ENCODE measurements around the gene TXNDC2. TPM values are rescaled to one million over a fixed set of nuclear protein-coding genes. Genes with fewer than 3 reads are reported as not detected.
A peak's percentile ranks its signal among the peaks of the same experiment; 100 is the strongest.

TXNDC2 gene
- total and polyA plus RNA-seq, 5 donors from 2014 or later = not detected

- Histone ChIP-seq H3K4me3 (ENCODE audit: low read depth, low read length) (no peak overlapping the region), H3K9me3 (ENCODE audit: control insufficient read depth in 2 of 2, low read length in 2 of 2) (peaks cover 5 to 13% of the 10 kb centered on the region in 2 experiments), H3K36me3 (ENCODE audit: control insufficient read depth, insufficient read depth, low read length) (no peaks in the 10 kb centered on the region), H3K4me1 (ENCODE audit: control insufficient read depth, insufficient read depth, low read length, poor library complexity, severe bottlenecking) (no peaks in the 10 kb centered on the region), H3K27me3 (ENCODE audit: control insufficient read depth, insufficient read depth, low read length) (no peaks in the 10 kb centered on the region), H3K27ac (ENCODE audit: insufficient read depth, low read length, poor library complexity, severe bottlenecking) (no peak overlapping the region)
- H3K4me1 Mint-ChIP-seq = peaks cover 0 to 4% (median 0%) of the 10 kb centered on the region in 4 donors
- no peak overlapping the region for H3K27ac Mint-ChIP-seq
- peaks cover 0 to 19% (median 5%) of the 10 kb centered on the region in 7 donors for H3K9me3 Mint-ChIP-seq
- H3K4me3 Mint-ChIP-seq = no peak overlapping the region
- peaks cover 4% of the 10 kb centered on the region for H3K27me3 Mint-ChIP-seq
- ATAC-seq (ENCODE audit: low read depth in 2 of 2) (no peak), DNase-seq (no peak)
- H3K36me3 Mint-ChIP-seq = no peaks in the 10 kb centered on the region
Measured at GRCh38 chr18:9869715-9870430, 15.9 kb upstream of the TXNDC2 start.

GRCh38 chr18:9870431-9871008, 15.3 kb upstream of the TXNDC2 start:
- H3K9me3 Mint-ChIP-seq = peaks cover 0 to 12% (median 5%) of the 10 kb centered on the region in 7 donors
- Histone ChIP-seq H3K36me3 (ENCODE audit: control insufficient read depth, insufficient read depth, low read length) (no peaks in the 10 kb centered on the region), H3K4me1 (ENCODE audit: control insufficient read depth, insufficient read depth, low read length, poor library complexity, severe bottlenecking) (no peaks in the 10 kb centered on the region), H3K4me3 (ENCODE audit: low read depth, low read length) (no peak overlapping the region), H3K27me3 (ENCODE audit: control insufficient read depth, insufficient read depth, low read length) (no peaks in the 10 kb centered on the region), H3K27ac (ENCODE audit: insufficient read depth, low read length, poor library complexity, severe bottlenecking) (no peak overlapping the region), H3K9me3 (ENCODE audit: control insufficient read depth in 2 of 2, low read length in 2 of 2) (peaks cover 5 to 8% of the 10 kb centered on the region in 2 experiments)
- peaks cover 0 to 4% (median 0%) of the 10 kb centered on the region in 4 donors for H3K4me1 Mint-ChIP-seq
- ATAC-seq (ENCODE audit: low read depth in 2 of 2) = no peak
- H3K36me3 Mint-ChIP-seq = no peaks in the 10 kb centered on the region
- DNase-seq = no peak
- no peak overlapping the region for H3K4me3 Mint-ChIP-seq
- H3K27ac Mint-ChIP-seq = no peak overlapping the region
- H3K27me3 Mint-ChIP-seq = peaks cover 4% of the 10 kb centered on the region

DNA sequence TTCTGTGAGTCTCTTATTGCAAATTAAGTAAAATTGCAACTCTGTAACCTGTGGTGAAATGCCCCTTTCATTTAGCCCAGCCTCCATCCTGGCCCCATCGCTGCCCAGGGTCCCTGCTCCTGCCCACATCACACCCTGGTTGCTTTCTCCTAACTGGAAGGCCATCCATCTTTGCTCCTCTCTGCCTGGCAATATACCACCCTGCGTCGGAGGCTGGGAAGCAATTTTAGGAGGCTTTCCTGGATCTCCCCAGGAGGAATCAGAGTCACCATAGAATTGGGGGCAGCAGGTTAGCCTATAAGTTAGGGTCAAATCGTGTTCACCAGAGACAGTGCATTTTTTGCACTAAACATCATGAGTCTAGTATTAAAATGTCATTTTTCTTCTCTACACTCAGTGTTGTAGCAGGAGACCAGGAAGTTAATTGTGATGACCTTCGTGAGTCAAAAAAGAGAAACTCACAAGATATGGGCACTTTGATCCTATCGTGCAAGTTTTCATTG, 14.5 kb upstream of the TXNDC2 start:
- Mint-ChIP-seq H3K27ac (no peak overlapping the region), H3K27me3 (peaks cover 4% of the 10 kb centered on the region), H3K36me3 (no peaks in the 10 kb centered on the region), H3K4me3 (no peak overlapping the region), H3K4me1 (peaks cover 0 to 4% (median 0%) of the 10 kb centered on the region in 4 donors), H3K9me3 (peaks cover 0 to 5% (median 3%) of the 10 kb centered on the region in 7 donors)
- H3K27ac ChIP-seq (ENCODE audit: insufficient read depth, low read length, poor library complexity, severe bottlenecking) = no peak overlapping the region
- H3K9me3 ChIP-seq (ENCODE audit: control insufficient read depth in 2 of 2, low read length in 2 of 2) = peaks cover under 1 to 2% of the 10 kb centered on the region in 2 experiments
- no peak for ATAC-seq (ENCODE audit: low read depth in 2 of 2)
- no peaks in the 10 kb centered on the region for H3K27me3 ChIP-seq (ENCODE audit: control insufficient read depth, insufficient read depth, low read length)
- DNase-seq = no peak
- H3K36me3 ChIP-seq (ENCODE audit: control insufficient read depth, insufficient read depth, low read length) = no peaks in the 10 kb centered on the region
- H3K4me1 ChIP-seq (ENCODE audit: control insufficient read depth, insufficient read depth, low read length, poor library complexity, severe bottlenecking) = no peaks in the 10 kb centered on the region
- no peak overlapping the region for H3K4me3 ChIP-seq (ENCODE audit: low read depth, low read length)

- Histone ChIP-seq H3K4me3 (ENCODE audit: low read depth, low read length) (no peak overlapping the region), H3K36me3 (ENCODE audit: control insufficient read depth, insufficient read depth, low read length) (no peaks in the 10 kb centered on the region), H3K27ac (ENCODE audit: insufficient read depth, low read length, poor library complexity, severe bottlenecking) (no peak overlapping the region), H3K9me3 (ENCODE audit: control insufficient read depth in 2 of 2, low read length in 2 of 2) (no peaks in the 10 kb centered on the region), H3K27me3 (ENCODE audit: control insufficient read depth, insufficient read depth, low read length) (no peaks in the 10 kb centered on the region), H3K4me1 (ENCODE audit: control insufficient read depth, insufficient read depth, low read length, poor library complexity, severe bottlenecking) (no peaks in the 10 kb centered on the region)
- Mint-ChIP-seq H3K27me3 (peaks cover 4% of the 10 kb centered on the region), H3K27ac (no peak overlapping the region), H3K4me3 (no peak overlapping the region), H3K9me3 (no peaks in the 10 kb centered on the region), H3K4me1 (peaks cover 0 to 5% (median 2%) of the 10 kb centered on the region in 4 donors), H3K36me3 (no peaks in the 10 kb centered on the region)
- ATAC-seq (ENCODE audit: low read depth in 2 of 2) = no peak
- DNase-seq = no peak
Measured at GRCh38 chr18:9872823-9873222, 12.9 kb upstream of the TXNDC2 start.

GRCh38 chr18:9874728-9875127, 11.0 kb upstream of the TXNDC2 start:
- Histone ChIP-seq H3K9me3 (ENCODE audit: control insufficient read depth in 2 of 2, low read length in 2 of 2) (no peaks in the 10 kb centered on the region), H3K27ac (ENCODE audit: insufficient read depth, low read length, poor library complexity, severe bottlenecking) (no peak overlapping the region), H3K27me3 (ENCODE audit: control insufficient read depth, insufficient read depth, low read length) (no peaks in the 10 kb centered on the region), H3K4me1 (ENCODE audit: control insufficient read depth, insufficient read depth, low read length, poor library complexity, severe bottlenecking) (no peaks in the 10 kb centered on the region), H3K36me3 (ENCODE audit: control insufficient read depth, insufficient read depth, low read length) (no peaks in the 10 kb centered on the region), H3K4me3 (ENCODE audit: low read depth, low read length) (no peak overlapping the region)
- Mint-ChIP-seq H3K27me3 (peaks cover 4% of the 10 kb centered on the region), H3K27ac (no peak overlapping the region), H3K4me1 (peaks cover 0 to 5% (median 2%) of the 10 kb centered on the region in 4 donors), H3K36me3 (no peaks in the 10 kb centered on the region), H3K4me3 (no peak overlapping the region), H3K9me3 (no peaks in the 10 kb centered on the region)
- ATAC-seq (ENCODE audit: low read depth in 2 of 2) = no peak
- no peak for DNase-seq

DNA sequence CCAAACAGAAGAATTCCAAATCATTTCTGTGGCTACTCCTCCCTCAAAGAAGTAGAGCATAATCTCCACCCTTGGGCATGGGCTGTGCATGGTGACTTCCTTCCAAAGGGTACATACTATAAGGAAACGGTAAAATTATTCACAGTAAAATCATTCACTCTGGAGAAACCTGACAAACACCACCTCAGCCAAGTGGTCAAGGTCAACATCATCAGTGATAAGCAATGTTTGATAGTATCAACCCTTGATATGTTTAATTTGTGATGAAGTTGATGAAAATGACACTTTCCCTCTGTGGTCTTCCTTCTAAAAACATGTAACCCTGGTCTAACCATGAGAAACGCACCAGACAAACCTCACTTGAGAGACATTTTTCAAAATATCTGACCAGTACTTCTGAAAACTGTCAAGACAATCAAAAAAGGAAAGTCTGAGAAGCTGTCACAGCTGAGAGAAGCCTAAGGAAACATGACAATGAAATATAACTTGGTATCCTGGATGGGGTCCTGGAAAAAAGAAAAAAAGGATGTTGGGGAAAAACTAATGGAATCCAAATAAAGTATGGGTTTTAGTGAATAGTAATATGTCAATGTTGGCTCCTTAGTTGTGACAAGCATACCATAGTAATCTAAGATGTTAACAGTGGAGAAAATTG, 9.4 kb upstream of the TXNDC2 start:
- Histone ChIP-seq H3K27me3 (ENCODE audit: control insufficient read depth, insufficient read depth, low read length) (no peaks in the 10 kb centered on the region), H3K4me3 (ENCODE audit: low read depth, low read length) (no peak overlapping the region), H3K4me1 (ENCODE audit: control insufficient read depth, insufficient read depth, low read length, poor library complexity, severe bottlenecking) (no peaks in the 10 kb centered on the region), H3K9me3 (ENCODE audit: control insufficient read depth in 2 of 2, low read length in 2 of 2) (no peaks in the 10 kb centered on the region), H3K27ac (ENCODE audit: insufficient read depth, low read length, poor library complexity, severe bottlenecking) (no peak overlapping the region), H3K36me3 (ENCODE audit: control insufficient read depth, insufficient read depth, low read length) (no peaks in the 10 kb centered on the region)
- Mint-ChIP-seq H3K36me3 (no peaks in the 10 kb centered on the region), H3K27me3 (peaks cover 9% of the 10 kb centered on the region), H3K9me3 (no peaks in the 10 kb centered on the region), H3K27ac (no peak overlapping the region), H3K4me3 (no peak overlapping the region), H3K4me1 (peaks cover 0 to 5% (median 0%) of the 10 kb centered on the region in 4 donors)
- no peak for ATAC-seq (ENCODE audit: low read depth in 2 of 2)
- no peak for DNase-seq

GRCh38 chr18:9876867-9877654, 8.7 kb upstream of the TXNDC2 start:
- Mint-ChIP-seq H3K27me3 (peaks cover 9% of the 10 kb centered on the region), H3K4me1 (peaks cover 0 to 5% (median 0%) of the 10 kb centered on the region in 4 donors), H3K4me3 (no peak overlapping the region), H3K27ac (no peak overlapping the region), H3K36me3 (no peaks in the 10 kb centered on the region), H3K9me3 (no peaks in the 10 kb centered on the region)
- no peak overlapping the region for H3K27ac ChIP-seq (ENCODE audit: insufficient read depth, low read length, poor library complexity, severe bottlenecking)
- no peaks in the 10 kb centered on the region for H3K36me3 ChIP-seq (ENCODE audit: control insufficient read depth, insufficient read depth, low read length)
- no peaks in the 10 kb centered on the region for H3K27me3 ChIP-seq (ENCODE audit: control insufficient read depth, insufficient read depth, low read length)
- DNase-seq = peak in 1 of 3 donors; percentile 54
- no peaks in the 10 kb centered on the region for H3K4me1 ChIP-seq (ENCODE audit: control insufficient read depth, insufficient read depth, low read length, poor library complexity, severe bottlenecking)
- no peak overlapping the region for H3K4me3 ChIP-seq (ENCODE audit: low read depth, low read length)
- no peaks in the 10 kb centered on the region for H3K9me3 ChIP-seq (ENCODE audit: control insufficient read depth in 2 of 2, low read length in 2 of 2)
- ATAC-seq (ENCODE audit: low read depth in 2 of 2) = no peak

Measured in CD4-positive, CD25-positive, alpha-beta regulatory T cell (primary cell).